SIG-M5 treated with dmso at 0.1 percent for 504 hours (cell line): ENCODE measurements around the gene HMBS.
A peak's percentile ranks its signal among the peaks of the same experiment; 100 is the strongest.
"Not testable (repeated sequence)": the region's sequence is repeated elsewhere in the genome, so short reads cannot be mapped to it uniquely, and the experiment has no call there.

ENCODE experiments used
- DNase-seq: peaks from one replicate; lab custom pipeline; 2025; ENCODE audit not compliant: unreplicated experiment; lab: John Stamatoyannopoulos, UW

HMBS gene

DNA sequence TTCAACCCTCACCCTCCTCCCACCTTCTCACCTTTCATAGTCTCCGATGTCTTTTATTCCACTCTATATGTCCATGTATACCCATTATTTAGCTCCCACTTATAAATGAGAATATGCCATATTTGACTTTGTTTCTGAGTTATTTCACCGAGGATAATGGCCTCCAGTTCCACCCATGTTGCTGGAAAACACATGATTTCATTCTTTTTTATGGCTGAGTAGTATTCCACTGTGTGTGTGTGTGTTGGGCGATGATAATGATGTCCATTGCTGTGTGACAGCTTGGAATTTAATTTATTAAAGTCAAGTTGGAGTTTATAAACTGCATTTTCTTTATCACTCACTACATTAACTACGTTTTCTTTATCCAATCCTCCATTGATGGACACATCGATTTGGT, 33.5 kb downstream of the HMBS start:
- DNase-seq: no peak

DNA sequence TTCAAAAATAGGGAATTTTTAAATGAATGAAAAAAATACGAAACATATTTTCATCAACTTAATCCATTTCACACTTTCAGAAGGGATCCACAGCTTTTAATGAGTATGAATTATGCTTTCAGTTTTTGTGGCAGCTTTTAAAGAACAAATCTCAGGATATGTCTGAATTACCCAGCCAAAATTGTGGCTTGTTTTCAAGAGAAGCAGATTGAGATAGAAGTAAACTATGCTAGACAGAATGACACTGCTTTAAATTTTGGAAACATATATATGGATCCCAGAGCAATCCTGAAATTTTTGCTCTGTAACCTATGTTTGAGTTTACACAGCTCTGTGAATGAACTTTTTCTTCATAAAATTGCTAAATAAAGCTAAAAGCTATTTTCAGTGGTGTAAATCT, 34.3 kb downstream of the HMBS start:
- DNase-seq: no peak

DNA sequence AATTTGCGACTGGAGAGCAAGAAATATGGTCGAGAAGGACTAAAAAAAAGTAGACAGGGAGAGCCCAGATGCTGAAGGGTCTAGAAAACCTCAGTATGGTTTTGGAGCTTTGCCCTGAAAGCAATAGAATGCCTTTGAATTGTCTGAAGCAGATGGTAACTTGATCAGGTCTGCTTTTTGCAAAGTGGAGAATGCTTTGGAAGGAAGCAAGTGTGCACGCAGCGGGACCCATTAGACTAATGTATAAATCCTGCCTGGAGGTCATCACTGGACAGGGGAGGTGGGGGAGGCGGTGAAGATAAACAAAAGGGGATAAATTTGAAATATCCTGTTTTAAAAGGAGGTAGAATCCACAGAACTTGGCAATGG, 35.9 kb downstream of the HMBS start:
- DNase-seq: no peak

DNA sequence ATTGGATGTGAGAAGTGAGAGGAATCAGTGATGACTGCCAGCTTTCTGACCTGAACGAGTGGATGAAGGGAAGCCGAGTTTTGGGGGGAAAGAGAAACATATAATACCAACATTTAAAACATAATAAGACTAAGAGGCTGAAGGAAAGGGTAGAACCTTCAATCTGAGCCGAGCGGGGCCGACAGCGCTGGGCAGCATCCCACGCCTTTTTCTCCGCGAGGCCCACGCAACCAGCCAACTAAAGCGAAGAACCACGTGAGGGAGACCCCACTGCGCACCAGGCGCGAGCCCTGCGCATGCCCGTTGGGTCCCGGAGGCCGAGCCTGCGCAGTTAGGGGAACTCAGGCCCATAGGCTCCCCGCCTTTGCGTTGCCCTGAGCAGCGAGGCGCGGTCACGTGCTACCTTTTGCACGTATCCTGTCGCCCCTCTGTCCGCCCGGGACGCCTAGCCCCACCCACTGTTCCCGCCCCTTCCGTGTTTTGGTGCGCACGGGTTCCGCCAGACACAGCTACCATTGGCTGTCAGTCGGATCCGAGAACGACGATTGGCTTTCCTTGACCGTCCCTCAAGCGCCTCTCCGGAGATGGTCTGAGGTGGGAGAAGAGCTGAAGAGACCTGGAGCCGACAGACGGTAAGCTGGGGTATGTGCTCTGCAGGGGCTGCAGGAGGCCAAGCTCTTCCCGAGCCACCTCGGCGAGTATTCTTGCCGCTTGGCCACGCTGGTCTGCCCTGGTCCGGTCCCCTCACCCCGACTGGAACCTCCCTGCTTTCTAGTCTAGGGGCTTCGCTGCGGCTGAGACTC, 36.5 kb downstream of the HMBS start, which contains the start of gene HINFP:
TSS of gene HINFP (plus strand) at position 573 of the 803 bp plus-strand sequence. CDS start 5,365 bp downstream, outside the sequence.
- DNase-seq: peak; percentile 98

DNA sequence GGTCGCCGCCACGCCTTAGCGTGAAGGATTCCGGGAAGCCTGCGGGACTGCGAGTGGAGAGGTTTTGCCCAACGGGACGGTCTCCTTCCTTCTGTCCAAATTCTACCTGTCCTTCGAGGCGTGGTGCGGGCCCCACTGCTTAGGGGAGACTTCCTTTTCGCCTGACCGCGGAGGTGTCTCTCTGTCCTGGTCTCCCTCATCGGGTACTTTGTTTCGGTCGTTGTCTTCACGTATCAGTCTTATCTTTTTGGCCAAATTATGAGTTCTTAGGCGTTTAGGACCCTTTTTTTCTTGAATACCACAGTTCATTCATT, 37.1 kb downstream of the HMBS start:
- no peak for DNase-seq

DNA sequence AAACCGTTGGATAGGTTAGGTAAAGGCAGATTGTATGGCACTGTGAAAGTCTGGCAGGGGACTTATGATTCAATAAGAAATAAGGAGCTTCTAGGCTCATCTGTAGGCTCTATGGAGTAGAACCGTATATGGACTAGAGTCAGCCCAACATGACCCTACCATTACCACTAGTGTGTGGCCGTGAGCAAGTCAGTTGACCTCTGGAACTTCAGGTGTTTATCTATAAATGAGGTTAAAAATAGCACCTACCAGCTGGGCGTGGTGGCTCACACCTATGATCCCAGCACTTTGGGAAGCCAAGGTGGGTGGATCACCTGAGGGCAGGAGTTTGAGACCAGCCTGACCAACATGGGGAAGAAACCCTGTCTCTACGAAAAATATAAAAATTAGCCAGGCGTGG, 41.1 kb downstream of the HMBS start:
- DNase-seq: no peak

DNA sequence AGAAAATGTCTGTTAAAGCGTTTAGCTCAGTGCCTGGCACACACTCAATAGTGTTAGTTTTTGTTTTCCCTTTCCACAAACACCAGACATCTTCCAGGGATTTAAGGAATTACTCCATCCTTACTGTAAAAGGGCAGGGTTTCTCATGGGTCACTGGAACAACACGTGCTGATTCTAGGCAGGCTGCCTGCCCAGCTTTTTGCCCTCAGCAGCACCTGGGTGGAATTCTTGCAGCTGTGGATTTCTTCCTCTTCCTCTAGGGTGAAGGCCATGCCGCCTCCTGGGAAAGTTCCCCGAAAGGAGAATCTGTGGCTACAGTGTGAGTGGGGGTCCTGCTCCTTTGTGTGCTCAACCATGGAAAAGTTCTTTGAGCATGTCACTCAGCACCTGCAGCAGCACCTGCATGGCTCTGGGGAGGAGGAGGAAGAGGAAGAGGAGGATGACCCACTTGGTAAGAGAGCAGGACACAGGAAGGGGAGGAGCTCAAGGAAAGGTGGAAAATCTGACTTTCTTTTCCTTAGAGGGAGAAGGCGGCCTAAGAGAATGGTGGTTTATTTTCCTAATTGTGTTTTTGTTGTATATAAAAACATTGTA, 42.1 kb downstream of the HMBS start:
- no peak for DNase-seq

DNA sequence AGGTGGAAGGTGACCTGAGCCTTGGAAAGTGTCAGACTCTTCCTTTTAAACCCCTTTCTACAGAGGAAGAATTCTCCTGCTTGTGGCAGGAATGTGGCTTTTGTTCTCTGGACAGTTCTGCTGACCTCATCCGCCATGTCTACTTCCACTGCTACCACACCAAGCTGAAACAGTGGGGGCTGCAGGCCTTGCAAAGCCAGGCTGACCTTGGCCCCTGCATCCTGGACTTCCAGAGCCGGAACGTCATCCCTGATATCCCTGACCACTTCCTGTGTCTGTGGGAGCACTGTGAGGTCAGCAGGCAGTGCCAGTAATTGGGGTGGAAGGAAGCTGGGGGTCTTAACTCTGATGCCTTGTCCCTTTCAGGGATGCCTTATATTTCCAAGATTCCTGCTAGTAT, 46.0 kb downstream of the HMBS start:
- DNase-seq: no peak

DNA sequence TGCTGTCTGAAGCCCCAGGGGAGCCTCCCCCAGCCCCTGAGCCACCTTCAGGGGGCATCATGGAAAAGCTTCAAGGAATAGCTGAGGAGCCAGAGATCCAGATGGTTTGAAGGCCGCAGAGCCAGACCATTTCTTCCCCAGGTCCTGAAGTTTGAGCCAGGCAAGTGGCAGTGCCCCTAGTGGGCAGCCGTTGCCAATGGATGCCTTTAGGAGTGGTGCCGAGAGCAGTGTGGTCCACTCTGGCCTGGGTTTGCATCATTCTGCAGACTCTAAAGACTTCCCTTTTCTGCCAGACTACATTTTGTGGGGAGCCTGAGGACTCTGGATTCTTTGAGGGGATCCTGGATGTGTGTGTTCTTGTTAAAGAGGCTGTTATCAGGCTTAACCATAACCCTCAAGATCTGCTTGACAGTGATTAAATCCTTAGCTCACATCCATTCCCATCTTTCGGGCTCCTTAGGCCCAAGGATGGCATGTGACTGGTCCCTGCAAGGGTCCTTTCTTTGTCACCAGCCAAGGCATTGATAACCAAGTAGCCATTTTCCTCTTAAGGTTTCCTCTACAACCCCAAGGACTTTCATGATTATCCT, 49.8 kb downstream of the HMBS start:
- DNase-seq: peak; percentile 61

DNA sequence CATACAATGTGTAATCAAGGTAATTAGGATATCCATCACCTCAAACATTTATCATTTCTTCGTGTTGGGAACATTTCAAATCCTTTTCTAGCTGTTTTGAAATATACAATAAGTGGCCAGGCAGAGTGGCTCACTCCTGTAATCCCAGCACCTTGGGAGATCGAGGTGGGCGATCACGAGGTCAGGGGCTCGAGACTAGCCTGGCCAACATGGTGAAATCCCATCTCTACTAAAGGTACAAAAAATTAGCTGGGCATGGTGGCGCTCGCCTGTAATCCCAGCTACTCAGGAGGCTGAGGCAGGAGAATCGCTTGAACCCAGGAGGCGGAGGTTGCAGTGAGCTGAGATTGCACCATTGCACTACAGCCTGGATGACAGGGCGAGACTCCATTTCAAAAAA, 54.6 kb downstream of the HMBS start:
- not testable (repeated sequence) for DNase-seq
